Measurements from ENCODE around the gene IGF2. TPM values are rescaled to one million over a fixed set of nuclear protein-coding genes. Genes with fewer than 3 reads are reported as not detected.

Gene IGF2
- total RNA-seq, 6 donors from 2014 or later, result 7.0 to 24.4 (median 8.4) TPM; not detected in 1

- Histone ChIP-seq H3K27me3 (no peaks in the 10 kb centered on the region), H3K4me3 (no peak overlapping the region), H3K4me1 (peaks cover 0 to 11% (median 8%) of the 10 kb centered on the region in 4 donors), H3K36me3 (no peaks in the 10 kb centered on the region), H3K27ac (no peak overlapping the region), H3K9me3 (no peaks in the 10 kb centered on the region)
- TF ChIP-seq POLR2A (IDR thresholded peaks at IDR 0.05), result no peak
- WGBS, 2 donors, result 86 to 88% methylated on average over 12 of the region's 12 CpGs
- DNase-seq, result no peak
- ATAC-seq (ENCODE audit: low FRiP score in 2 of 2), result no peak
Measured at GRCh38 chr11:2110521-2110920, 28.7 kb downstream of the IGF2 start.

GRCh38 chr11:2109541-2110019 lies 29.6 kb downstream of the IGF2 start:
- peaks cover 0 to 11% (median 8%) of the 10 kb centered on the region in 4 donors for H3K4me1 ChIP-seq
- no peak overlapping the region for H3K4me3 ChIP-seq
- H3K27me3 ChIP-seq, result no peaks in the 10 kb centered on the region
- H3K27ac ChIP-seq, result peak overlapping the region in 2 of 4 donors; percentile 21 to 57
- DNase-seq (peak in 1 of 2 donors; percentile 61), ATAC-seq (ENCODE audit: low FRiP score in 2 of 2) (peak in 1 of 2 donors; percentile 20)
- TF ChIP-seq POLR2AphosphoS5 (IDR thresholded peaks at IDR 0.05), result no peak
- TF ChIP-seq EP300 (IDR thresholded peaks at IDR 0.05), result no peak
- no peak for TF ChIP-seq POLR2A (IDR thresholded peaks at IDR 0.05)
- TF ChIP-seq CTCF (IDR thresholded peaks at IDR 0.05), result no peak
- no peaks in the 10 kb centered on the region for H3K9me3 ChIP-seq
- 26 to 38% methylated on average over 7 to 13 of the region's 14 CpGs for WGBS, 2 donors
- no peaks in the 10 kb centered on the region for H3K36me3 ChIP-seq

GRCh38 chr11:2108675-2109491 lies 30.3 kb downstream of the IGF2 start:
- Histone ChIP-seq H3K27ac (peak overlapping the region in 2 of 4 donors; percentile 21 to 57), H3K27me3 (no peaks in the 10 kb centered on the region), H3K4me1 (peaks cover 0 to 11% (median 8%) of the 10 kb centered on the region in 4 donors), H3K4me3 (no peak overlapping the region), H3K36me3 (no peaks in the 10 kb centered on the region), H3K9me3 (no peaks in the 10 kb centered on the region)
- peak in 1 of 2 donors; percentile 9 for ATAC-seq (ENCODE audit: low FRiP score in 2 of 2)
- peak in 1 of 2 donors; percentile 64 for DNase-seq
- WGBS, 2 donors, result 45 to 73% methylated on average over 8 to 21 of the region's 23 CpGs
- TF ChIP-seq EP300 (IDR thresholded peaks at IDR 0.05) (no peak), CTCF (IDR thresholded peaks at IDR 0.05) (no peak)

- Histone ChIP-seq H3K36me3 (no peaks in the 10 kb centered on the region), H3K27ac (no peak overlapping the region), H3K4me3 (no peak overlapping the region), H3K9me3 (no peaks in the 10 kb centered on the region), H3K27me3 (no peaks in the 10 kb centered on the region), H3K4me1 (peaks cover 5 to 16% (median 11%) of the 10 kb centered on the region in 4 donors)
- no peak for TF ChIP-seq EP300 (IDR thresholded peaks at IDR 0.05)
- TF ChIP-seq POLR2AphosphoS5 (IDR thresholded peaks at IDR 0.05), result no peak
- no peak for TF ChIP-seq CTCF (IDR thresholded peaks at IDR 0.05)
- no peak for TF ChIP-seq POLR2A (IDR thresholded peaks at IDR 0.05)
- ATAC-seq (ENCODE audit: low FRiP score in 2 of 2) (no peak), DNase-seq (no peak)
- WGBS, 2 donors, result 93 to 95% methylated on average over 3 to 8 of the region's 8 CpGs
Measured at GRCh38 chr11:2107941-2108630, 31.1 kb downstream of the IGF2 start.

- Histone ChIP-seq H3K36me3 (no peaks in the 10 kb centered on the region), H3K27ac (no peak overlapping the region), H3K4me3 (no peak overlapping the region), H3K4me1 (peaks cover 8 to 20% (median 14%) of the 10 kb centered on the region in 4 donors), H3K27me3 (no peaks in the 10 kb centered on the region), H3K9me3 (no peaks in the 10 kb centered on the region)
- WGBS, 2 donors, result 82 to 97% methylated on average over 3 to 4 of the region's 4 CpGs
- ATAC-seq (ENCODE audit: low FRiP score in 2 of 2) (no peak), DNase-seq (no peak)
- TF ChIP-seq POLR2AphosphoS5 (IDR thresholded peaks at IDR 0.05) (no peak), EP300 (IDR thresholded peaks at IDR 0.05) (no peak), POLR2A (IDR thresholded peaks at IDR 0.05) (no peak), CTCF (IDR thresholded peaks at IDR 0.05) (no peak)
Measured at GRCh38 chr11:2107521-2107920, 31.7 kb downstream of the IGF2 start.
